ENCODE data around the gene ADO. TPM values are rescaled to one million over a fixed set of nuclear protein-coding genes. Genes with fewer than 3 reads are reported as not detected.
A peak's percentile ranks its signal among the peaks of the same experiment; 100 is the strongest.

Gene ADO
- total RNA-seq, 1 experiment from 2014 or later: 32.3 TPM

- DNase-seq (ENCODE audit: low spot score): no peak
Observed at GRCh38 chr10:62792261-62792660, 12.3 kb upstream of the ADO start.

GRCh38 chr10:62794306-62794705, 10.2 kb upstream of the ADO start:
- DNase-seq (ENCODE audit: low spot score): no peak

- DNase-seq (ENCODE audit: low spot score): no peak
Observed at GRCh38 chr10:62795100-62795499, 9.4 kb upstream of the ADO start.

GRCh38 chr10:62795762-62796161, 8.8 kb upstream of the ADO start:
- no peak for DNase-seq (ENCODE audit: low spot score)

- DNase-seq (ENCODE audit: low spot score): no peak
Observed at GRCh38 chr10:62796896-62797295, 7.6 kb upstream of the ADO start.

GRCh38 chr10:62801871-62802270, 2.6 kb upstream of the ADO start:
- no peak for DNase-seq (ENCODE audit: low spot score)

GRCh38 chr10:62803724-62804355, 680 bp upstream of the ADO start:
- no peak for DNase-seq (ENCODE audit: low spot score)

GRCh38 chr10:62805231-62806099, 945 bp downstream of the ADO start:
- DNase-seq (ENCODE audit: low spot score): peak; percentile 27

GRCh38 chr10:62806251-62806650, 1.7 kb downstream of the ADO start:
- no peak for DNase-seq (ENCODE audit: low spot score)

GRCh38 chr10:62810156-62810902, 5.8 kb downstream of the ADO start:
- DNase-seq (ENCODE audit: low spot score): no peak

GRCh38 chr10:62811159-62811875, 6.8 kb downstream of the ADO start:
- DNase-seq (ENCODE audit: low spot score): no peak

- DNase-seq (ENCODE audit: low spot score): no peak
Observed at GRCh38 chr10:62812672-62813439, 8.3 kb downstream of the ADO start.

GRCh38 chr10:62813453-62813852, 8.9 kb downstream of the ADO start:
- DNase-seq (ENCODE audit: low spot score): no peak

GRCh38 chr10:62813981-62814380, 9.5 kb downstream of the ADO start:
- no peak for DNase-seq (ENCODE audit: low spot score)

- DNase-seq (ENCODE audit: low spot score): no peak
Observed at GRCh38 chr10:62814756-62815380, 10.3 kb downstream of the ADO start.

GRCh38 chr10:62815381-62816075, 11.0 kb downstream of the ADO start:
- no peak for DNase-seq (ENCODE audit: low spot score)

GRCh38 chr10:62816076-62816330, 11.5 kb downstream of the ADO start:
- DNase-seq (ENCODE audit: low spot score): no peak

- peak; percentile 89 for DNase-seq (ENCODE audit: low spot score)
Observed at GRCh38 chr10:62816331-62817120, 12.0 kb downstream of the ADO start, which contains the start of gene EGR2. Gene EGR2 (minus strand): TSS chr10:62816366. CDS start chr10:62816029, 337 bp downstream.

GRCh38 chr10:62817121-62817765, 12.7 kb downstream of the ADO start:
- DNase-seq (ENCODE audit: low spot score): no peak

Measured in A172 (cell line).